Stimulated activated CD4-positive, alpha-beta T cell treated with anti-CD3 and anti-CD28 coated beads, TNF-alpha, amount 100 ng/mL, for 1 hour (primary cell): Measurements from ENCODE around the gene BCL2L14.
A peak's percentile ranks its signal among the peaks of the same experiment; 100 is the strongest.

Experiments used
- DNase-seq, 3 donors: peaks; one replicate each; pipeline ENCODE4 v3.0.0-alpha.2; 2020; ENCODE audit warnings: low read depth in 3 of 3, low spot score in 1 of 3

The BCL2L14 gene

GRCh38 chr12:12054993-12055392 lies 15.7 kb upstream of the BCL2L14 start:
- DNase-seq = no peak

DNA sequence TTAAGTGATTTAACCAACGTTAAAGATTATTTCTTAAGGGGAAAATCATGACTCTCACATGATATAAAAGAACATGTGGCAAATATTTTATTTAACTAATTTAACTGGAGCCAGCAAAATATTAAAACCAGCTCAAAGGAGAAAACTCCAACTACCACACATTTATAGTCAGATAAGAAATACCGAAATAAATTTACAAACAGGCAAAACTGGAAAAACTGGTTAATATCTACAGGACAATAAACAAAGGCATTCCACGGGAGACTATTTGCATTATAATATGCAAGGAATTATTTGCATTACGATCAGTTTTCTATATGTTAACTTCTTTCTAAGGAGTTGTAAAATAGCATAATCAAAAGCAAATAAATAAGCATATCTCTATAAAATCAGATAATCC lies 13.8 kb upstream of the BCL2L14 start:
- DNase-seq = no peak

- no peak for DNase-seq
Measured at GRCh38 chr12:12064596-12064995, 6.1 kb upstream of the BCL2L14 start.

GRCh38 chr12:12068751-12069150 lies 2.0 kb upstream of the BCL2L14 start:
- no peak for DNase-seq

DNA sequence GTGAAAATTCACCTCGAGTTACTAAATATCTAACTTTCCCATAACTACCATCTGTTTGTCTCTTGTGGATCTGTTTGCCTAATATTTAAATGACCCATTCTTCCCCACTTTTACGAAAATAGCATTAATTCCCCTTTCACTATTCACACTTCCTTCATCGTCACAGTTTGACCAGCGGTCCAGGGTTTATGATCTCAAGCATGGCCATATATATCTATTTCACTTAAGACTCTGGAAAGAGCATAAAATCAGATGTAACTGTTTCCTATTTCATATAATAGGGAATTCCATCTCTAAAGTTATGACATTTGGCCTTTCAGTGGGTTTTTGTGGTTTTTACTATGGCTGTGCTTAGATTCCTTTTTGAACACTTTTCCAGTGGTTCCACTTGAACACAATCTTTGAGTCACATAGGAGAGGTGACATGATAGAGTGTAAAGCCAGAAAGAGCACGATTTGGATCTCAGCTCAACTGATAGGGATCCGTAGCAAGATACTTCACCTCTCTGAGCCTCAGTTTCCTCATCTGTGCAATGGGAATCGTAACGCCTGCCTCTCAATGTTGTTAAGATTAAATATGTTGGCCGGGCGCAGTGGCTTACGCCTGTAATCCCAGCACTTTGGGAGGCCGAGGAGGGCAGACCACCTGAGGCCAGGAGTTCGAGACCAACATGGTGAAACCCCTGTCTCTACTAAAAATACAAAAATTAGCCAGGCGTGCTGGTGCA lies 754 bp upstream of the BCL2L14 start:
- DNase-seq = no peak

DNA sequence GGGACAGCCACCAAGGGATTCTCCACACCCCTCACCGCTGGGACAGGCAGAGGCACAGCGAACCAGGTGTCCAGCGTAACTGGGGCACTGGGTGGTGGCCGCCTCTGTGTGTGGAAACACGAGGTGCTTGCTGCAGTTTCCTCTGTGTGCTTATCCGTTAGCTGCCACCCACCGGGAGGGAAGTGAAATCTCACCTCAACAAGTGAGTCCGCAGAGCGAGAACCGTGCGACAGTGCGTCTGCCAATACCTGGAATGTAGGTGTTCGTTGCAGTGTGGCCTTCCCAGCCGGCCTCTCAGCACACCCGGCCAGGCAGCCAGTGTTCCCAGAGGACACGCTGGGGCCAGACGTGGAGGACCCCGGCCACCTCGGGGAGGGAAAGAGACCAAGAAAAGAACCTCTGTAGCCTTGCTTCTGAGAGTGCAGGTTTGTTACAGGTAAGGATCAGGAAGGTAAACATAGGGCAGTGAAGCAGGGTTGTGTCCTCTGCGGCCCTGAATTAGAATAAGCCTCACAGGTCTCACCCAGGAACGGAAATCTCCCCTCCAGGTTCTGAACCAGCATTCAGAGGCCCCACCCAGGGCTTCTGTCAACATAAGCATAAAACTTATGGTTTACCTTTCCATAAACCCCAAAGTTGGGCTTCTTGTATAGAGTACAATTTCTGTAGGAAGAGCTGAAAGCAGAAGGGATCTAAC lies 1.5 kb downstream of the BCL2L14 start:
- DNase-seq = peak in 2 of 3 donors; percentile 5 to 28

DNA sequence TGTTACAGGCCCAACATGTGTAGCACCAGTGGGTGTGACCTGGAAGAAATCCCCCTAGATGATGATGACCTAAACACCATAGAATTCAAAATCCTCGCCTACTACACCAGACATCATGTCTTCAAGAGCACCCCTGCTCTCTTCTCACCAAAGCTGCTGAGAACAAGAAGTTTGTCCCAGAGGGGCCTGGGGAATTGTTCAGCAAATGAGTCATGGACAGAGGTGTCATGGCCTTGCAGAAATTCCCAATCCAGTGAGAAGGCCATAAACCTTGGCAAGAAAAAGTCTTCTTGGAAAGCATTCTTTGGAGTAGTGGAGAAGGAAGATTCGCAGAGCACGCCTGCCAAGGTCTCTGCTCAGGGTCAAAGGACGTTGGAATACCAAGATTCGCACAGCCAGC lies 8.6 kb downstream of the BCL2L14 start:
- DNase-seq = no peak

DNA sequence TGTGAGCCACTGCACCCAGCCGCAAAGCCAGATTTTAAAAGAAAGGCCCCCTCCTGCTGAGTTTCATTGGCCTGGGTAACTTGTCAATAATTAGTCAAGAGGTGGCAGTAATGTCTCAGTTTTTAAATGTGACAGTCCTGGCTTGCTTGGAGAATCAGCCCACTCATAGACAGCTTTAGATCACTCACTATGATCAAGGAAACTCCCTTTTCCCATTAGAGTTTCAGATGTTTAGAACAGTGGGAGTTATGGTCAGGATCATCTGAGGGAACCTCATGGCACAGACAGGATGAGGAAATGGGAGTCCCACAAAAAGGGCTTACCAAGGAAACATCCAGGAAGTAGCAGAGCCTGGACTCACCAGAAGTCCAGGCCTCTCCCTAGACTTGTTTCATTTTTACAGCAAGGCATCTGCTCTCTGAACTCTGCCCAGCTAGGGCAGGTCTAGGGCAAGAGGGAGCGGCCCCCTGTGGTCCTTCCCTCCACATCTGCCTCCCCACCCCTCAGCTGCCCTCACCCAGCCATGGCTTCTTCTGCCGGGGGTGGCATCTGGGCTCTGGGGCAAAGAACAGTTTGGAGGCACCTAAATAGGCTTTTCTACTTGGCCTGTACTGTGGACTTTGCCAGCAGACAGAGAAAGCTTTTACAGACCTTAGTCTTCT lies 11.2 kb downstream of the BCL2L14 start:
- no peak for DNase-seq

DNA sequence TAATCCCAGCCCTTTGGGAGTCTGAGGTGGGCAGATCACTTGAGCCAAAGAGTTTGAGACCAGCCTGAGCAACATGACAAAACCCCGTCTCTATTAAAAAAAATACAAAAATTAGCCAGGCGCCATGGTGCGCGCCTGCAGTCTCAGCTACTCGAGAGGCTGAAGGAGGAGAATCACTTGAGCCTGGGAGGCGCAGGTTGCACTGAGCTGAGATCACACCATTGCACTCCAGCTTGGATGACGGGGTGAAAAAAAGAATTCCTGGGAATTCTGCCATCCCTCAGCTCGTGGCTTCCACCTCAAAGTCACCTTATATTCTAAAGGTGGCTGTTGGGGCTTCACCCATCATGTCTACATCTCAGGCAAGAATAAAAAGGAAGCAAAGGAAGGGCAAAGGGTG lies 12.9 kb downstream of the BCL2L14 start:
- DNase-seq = no peak

GRCh38 chr12:12086362-12086761 lies 15.6 kb downstream of the BCL2L14 start:
- no peak for DNase-seq

GRCh38 chr12:12086973-12087692 lies 16.4 kb downstream of the BCL2L14 start:
- no peak for DNase-seq

DNA sequence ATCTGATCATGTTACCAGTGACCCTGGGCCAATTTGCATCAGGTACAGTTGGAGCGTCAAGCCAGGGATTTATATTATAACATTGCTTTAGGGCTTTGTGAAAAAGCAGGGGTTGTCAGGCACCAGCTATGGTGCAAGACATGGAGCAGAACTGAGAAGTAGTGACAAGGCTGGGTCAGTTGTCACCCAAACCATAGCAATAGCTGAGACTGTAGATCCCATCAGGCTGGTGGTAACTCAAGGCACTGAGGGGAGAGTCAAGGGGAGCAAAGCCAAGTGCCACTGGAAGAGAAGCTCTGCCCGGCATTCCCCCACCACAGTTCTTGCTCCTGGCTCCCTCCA lies 16.9 kb downstream of the BCL2L14 start:
- DNase-seq = no peak

- no peak for DNase-seq
Measured at GRCh38 chr12:12088147-12088546, 17.4 kb downstream of the BCL2L14 start.

GRCh38 chr12:12088761-12089160 lies 18.0 kb downstream of the BCL2L14 start:
- DNase-seq = no peak

DNA sequence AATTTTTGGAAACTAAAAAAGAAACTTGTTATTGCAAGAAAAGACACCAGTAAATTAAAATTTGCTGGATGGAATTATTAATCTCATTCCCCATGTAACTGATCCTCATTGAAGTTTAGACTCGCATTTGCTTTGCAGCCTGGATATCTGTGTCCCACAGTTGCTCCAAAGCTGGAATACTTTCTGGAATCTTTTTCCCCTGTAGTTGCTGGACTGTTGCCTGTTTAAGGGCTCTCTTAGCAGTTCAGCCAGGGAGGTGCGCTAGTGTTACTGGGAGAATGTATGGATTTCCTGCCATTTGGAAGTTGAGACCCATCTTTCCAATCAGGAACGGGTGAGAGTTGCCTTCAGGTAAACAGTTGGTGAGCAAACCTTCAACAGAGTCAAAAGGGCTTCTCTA lies 20.3 kb downstream of the BCL2L14 start:
- DNase-seq = no peak

DNA sequence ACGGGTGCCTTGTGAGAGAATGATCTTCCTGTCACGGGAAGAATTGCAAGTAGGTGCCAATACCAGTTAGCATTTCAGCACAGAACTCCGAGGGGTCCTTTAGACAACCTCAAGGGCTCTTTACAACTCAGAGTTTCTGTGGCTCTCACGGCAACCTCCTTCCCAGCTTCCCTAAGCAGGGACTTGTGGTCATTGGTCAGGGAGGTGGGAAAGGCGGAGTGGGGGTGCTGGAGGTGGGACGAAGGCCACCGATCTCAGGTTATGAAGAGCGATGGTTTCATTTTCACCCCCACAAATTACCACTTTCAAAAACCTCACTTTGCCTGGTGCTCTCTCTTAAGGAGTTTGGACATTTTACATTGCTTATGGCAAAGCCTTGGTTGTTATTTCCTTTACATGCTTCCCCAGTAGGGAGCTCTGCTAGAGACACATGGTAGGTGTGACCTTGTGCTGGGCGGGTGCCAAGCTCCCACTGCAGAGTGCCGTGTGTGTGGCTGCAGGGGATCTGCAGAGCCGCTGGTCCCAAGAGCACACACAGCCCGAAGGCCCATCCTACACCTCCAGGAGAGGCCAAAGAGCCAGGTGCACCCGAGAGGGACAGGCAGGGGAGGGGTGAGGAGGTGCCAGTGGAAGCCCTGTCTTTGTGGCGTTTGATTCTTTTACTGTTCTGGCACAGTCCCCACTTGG lies 21.4 kb downstream of the BCL2L14 start:
- no peak for DNase-seq

- no peak for DNase-seq
Measured at GRCh38 chr12:12094481-12094880, 23.7 kb downstream of the BCL2L14 start.

- no peak for DNase-seq
Measured at GRCh38 chr12:12095021-12095420, 24.3 kb downstream of the BCL2L14 start.

GRCh38 chr12:12097891-12098690 lies 27.4 kb downstream of the BCL2L14 start:
- DNase-seq = no peak

DNA sequence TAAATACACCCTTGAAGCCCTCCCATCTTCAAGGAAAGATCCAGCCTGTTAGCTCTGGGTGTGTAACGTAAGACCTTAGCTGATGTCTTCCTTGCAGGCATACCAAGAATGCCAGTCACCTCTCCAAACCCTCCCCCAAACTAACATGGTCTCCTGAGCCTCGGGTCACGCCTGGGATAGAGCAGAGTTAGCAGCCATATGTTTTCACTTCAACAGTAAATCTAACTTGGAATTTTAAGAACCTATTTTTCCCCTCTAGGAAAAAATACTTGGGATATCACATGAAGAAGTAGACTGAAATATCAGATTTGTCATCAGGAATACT lies 27.9 kb downstream of the BCL2L14 start:
- DNase-seq = no peak

- no peak for DNase-seq
Measured at GRCh38 chr12:12099102-12099501, 28.4 kb downstream of the BCL2L14 start.
